ENCODE measurements around the gene LTO1. TPM values are rescaled to one million over a fixed set of nuclear protein-coding genes. Genes with fewer than 3 reads are reported as not detected.

Gene LTO1
- total RNA-seq, 4 donors from 2014 or later = 28.3 to 131 (median 54.6) TPM

- TF ChIP-seq EP300 (IDR thresholded peaks at IDR 0.05; ENCODE audit: low read depth) = no peak
- TF ChIP-seq, protein P1, sequence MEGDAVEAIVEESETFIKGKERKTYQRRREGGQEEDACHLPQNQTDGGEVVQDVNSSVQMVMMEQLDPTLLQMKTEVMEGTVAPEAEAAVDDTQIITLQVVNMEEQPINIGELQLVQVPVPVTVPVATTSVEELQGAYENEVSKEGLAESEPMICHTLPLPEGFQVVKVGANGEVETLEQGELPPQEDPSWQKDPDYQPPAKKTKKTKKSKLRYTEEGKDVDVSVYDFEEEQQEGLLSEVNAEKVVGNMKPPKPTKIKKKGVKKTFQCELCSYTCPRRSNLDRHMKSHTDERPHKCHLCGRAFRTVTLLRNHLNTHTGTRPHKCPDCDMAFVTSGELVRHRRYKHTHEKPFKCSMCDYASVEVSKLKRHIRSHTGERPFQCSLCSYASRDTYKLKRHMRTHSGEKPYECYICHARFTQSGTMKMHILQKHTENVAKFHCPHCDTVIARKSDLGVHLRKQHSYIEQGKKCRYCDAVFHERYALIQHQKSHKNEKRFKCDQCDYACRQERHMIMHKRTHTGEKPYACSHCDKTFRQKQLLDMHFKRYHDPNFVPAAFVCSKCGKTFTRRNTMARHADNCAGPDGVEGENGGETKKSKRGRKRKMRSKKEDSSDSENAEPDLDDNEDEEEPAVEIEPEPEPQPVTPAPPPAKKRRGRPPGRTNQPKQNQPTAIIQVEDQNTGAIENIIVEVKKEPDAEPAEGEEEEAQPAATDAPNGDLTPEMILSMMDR (IDR thresholded peaks at IDR 0.05) = no peak
- TF ChIP-seq POLR2AphosphoS5 (IDR thresholded peaks at IDR 0.05) = no peak
- no peak for TF ChIP-seq POLR2A (IDR thresholded peaks at IDR 0.05)
- no peak overlapping the region for H3K4me3 ChIP-seq
- H3K4me1 ChIP-seq = peaks cover 7 to 15% (median 11%) of the 10 kb centered on the region in 4 donors
- intact Hi-C loops (cut with DNase I; ENCODE audit: low total_unique reads) (no loop called here), in situ Hi-C loops (cut with MboI; ENCODE audit: low pct_ligation_motif_present in 1 of 4, low pct_unique_long_range_greater_than_20kb in 1 of 4, low sequenced_read_pairs in 3 of 4) (loop anchor here in 2 of 4 donors (10.0 to 25.0 kb wide), 2 partner anchors 212 to 544 kb away; no protein-coding TSS in a partner anchor)
- WGBS, 2 donors (ENCODE audit: low coverage in 1 of 2) = 83% methylated on average over 37 of the region's 37 CpGs; no CpG with 5 or more reads in 1 of the 2 donors
- H3K9me3 ChIP-seq = no peaks in the 10 kb centered on the region
- H3K27me3 ChIP-seq = no peaks in the 10 kb centered on the region
- no peak overlapping the region for H3K27ac ChIP-seq
- no peak for DNase-seq
- H3K36me3 ChIP-seq = no peaks in the 10 kb centered on the region
Measured at GRCh38 chr11:69648679-69649575, 26.2 kb downstream of the LTO1 start.

DNA sequence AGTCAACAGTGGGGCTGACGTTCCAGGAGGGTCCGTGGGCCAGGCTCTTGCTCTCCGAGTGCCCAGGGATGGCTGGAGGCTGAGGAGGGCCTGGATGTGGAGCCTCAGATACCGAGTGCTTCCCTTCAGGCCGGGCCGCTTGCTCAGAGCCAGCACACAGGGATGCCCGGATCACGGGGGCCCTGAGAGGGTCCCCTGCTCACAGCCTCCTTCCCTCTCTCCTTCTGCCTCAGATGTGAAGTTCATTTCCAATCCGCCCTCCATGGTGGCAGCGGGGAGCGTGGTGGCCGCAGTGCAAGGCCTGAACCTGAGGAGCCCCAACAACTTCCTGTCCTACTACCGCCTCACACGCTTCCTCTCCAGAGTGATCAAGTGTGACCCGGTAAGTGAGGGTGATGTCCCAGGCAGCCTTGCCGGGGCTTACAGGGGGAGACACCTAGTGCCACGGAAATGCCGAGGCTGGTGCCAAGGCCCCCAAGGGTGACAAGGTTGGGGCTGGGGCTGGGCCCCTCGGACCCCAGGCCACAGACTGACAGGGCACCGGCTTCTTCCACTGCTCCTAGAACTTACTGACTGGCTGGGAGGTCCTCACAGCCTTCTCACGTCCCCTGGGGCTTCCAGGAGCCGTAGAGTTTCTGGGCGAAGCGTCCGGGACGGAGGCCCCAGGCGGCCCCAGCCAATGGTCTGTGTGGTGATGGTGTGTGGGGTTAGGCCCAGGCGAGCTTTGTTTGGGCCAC is 27.2 kb downstream of the LTO1 start:
- intact Hi-C loops (cut with DNase I; ENCODE audit: low total_unique reads) = no loop called here

GRCh38 chr11:69647390-69647748 is 27.8 kb downstream of the LTO1 start:
- 92% methylated on average over 11 of the region's 11 CpGs; no CpG with 5 or more reads in 1 of the 2 donors for WGBS, 2 donors (ENCODE audit: low coverage in 1 of 2)
- H3K36me3 ChIP-seq = no peaks in the 10 kb centered on the region
- in situ Hi-C loops (cut with MboI; ENCODE audit: low pct_ligation_motif_present in 1 of 4, low pct_unique_long_range_greater_than_20kb in 1 of 4, low sequenced_read_pairs in 3 of 4) = loop anchor here in 2 of 4 donors (10.0 to 25.0 kb wide), 2 partner anchors 210 to 543 kb away; no protein-coding TSS in a partner anchor
- intact Hi-C loops (cut with DNase I; ENCODE audit: low total_unique reads) = no loop called here
- peaks cover 13 to 20% (median 19%) of the 10 kb centered on the region in 4 donors for H3K4me1 ChIP-seq
- no peaks in the 10 kb centered on the region for H3K9me3 ChIP-seq
- no peak overlapping the region for H3K27ac ChIP-seq
- DNase-seq = no peak
- peaks cover 4% of the 10 kb centered on the region for H3K27me3 ChIP-seq
- TF ChIP-seq, protein P1 (IDR thresholded peaks at IDR 0.05) = no peak
- TF ChIP-seq EP300 (IDR thresholded peaks at IDR 0.05; ENCODE audit: low read depth) = no peak
- TF ChIP-seq POLR2AphosphoS5 (IDR thresholded peaks at IDR 0.05) = no peak
- no peak for TF ChIP-seq POLR2A (IDR thresholded peaks at IDR 0.05)
- no peak overlapping the region for H3K4me3 ChIP-seq

More for the DNA sequence above, 27.2 kb downstream of the LTO1 start:
- H3K27me3 ChIP-seq = no peaks in the 10 kb centered on the region
- H3K4me3 ChIP-seq = no peak overlapping the region
- H3K27ac ChIP-seq = no peak overlapping the region
- in situ Hi-C loops (cut with MboI; ENCODE audit: low pct_ligation_motif_present in 1 of 4, low pct_unique_long_range_greater_than_20kb in 1 of 4, low sequenced_read_pairs in 3 of 4) = loop anchor here in 2 of 4 donors (10.0 to 25.0 kb wide), 2 partner anchors 211 to 543 kb away; no protein-coding TSS in a partner anchor
- no peaks in the 10 kb centered on the region for H3K9me3 ChIP-seq
- TF ChIP-seq POLR2AphosphoS5 (IDR thresholded peaks at IDR 0.05) (no peak), POLR2A (IDR thresholded peaks at IDR 0.05) (no peak), EP300 (IDR thresholded peaks at IDR 0.05; ENCODE audit: low read depth) (no peak)
- TF ChIP-seq, protein P1 (IDR thresholded peaks at IDR 0.05) = no peak
- no peaks in the 10 kb centered on the region for H3K36me3 ChIP-seq
- no peak for DNase-seq
- WGBS, 2 donors (ENCODE audit: low coverage in 1 of 2) = 83% methylated on average over 27 of the region's 28 CpGs; no CpG with 5 or more reads in 1 of the 2 donors
- H3K4me1 ChIP-seq = peaks cover 13 to 20% (median 18%) of the 10 kb centered on the region in 4 donors

All from transverse colon (tissue), 4 donors.